HG03558 (cell line): ENCODE data around the gene LRRC45.

Source experiments
- ATAC-seq: cut with Tn5 transposase; IDR thresholded peaks from one replicate; pipeline ENCODE4 v1.9.1; 2021; ENCODE audit warnings: moderate number of reproducible peaks; ENCODE audit not compliant: unreplicated experiment; ENCODE audit errors: extremely low read depth

Gene LRRC45

DNA sequence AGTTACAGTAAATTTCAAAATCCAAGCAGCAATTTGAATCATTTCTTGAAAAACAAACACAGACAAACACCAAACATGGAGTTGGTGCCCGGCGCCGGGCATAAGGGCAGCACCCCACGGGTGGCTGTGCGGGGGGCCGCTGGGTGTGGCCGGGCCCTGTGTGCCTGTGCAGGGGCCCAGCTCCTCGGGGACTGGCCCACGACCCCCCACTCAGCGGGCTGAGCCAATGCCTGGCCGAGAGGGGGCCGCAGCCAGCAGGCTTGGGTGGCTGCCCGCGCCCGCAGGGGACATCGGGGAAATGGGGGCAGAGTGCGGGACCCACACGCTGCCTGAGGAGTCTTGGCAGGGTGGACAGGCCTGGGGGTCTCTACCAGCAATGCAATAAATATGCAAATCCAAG, 55.3 kb downstream of the LRRC45 start:
- ATAC-seq = no peak

DNA sequence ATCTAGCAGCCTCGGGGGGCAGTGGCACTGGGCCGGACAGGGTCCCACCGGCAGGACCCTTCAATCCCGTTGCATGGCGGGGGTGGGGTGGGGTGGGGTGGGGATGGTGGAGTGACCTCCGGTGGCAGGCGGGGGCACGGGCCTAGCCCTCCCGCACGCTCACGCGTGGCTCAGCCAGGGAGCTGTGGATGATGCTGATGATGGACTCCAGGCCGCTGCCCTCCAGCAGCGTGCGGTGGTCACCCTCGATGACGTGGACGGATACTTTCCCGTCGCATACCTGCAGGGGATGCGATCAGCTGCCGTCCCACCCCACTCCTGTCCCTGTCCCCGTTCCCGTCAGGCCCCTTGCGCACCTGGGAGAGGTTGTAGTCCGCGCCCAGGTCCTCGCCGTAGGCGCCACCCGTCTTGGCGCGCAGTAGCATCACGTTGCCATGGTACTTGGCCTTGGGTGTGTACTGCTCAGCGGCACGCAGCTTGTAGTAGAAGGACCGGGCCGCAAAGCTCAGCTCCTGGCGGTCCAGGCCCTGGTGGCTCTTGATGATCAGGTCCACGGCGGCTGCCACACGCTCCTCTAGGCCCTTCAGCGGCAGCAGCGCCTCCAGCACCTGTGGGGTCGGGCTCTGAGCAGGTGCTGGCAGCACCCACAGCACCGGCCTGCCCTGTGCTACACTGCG, 56.0 kb downstream of the LRRC45 start:
- ATAC-seq = no peak

DNA sequence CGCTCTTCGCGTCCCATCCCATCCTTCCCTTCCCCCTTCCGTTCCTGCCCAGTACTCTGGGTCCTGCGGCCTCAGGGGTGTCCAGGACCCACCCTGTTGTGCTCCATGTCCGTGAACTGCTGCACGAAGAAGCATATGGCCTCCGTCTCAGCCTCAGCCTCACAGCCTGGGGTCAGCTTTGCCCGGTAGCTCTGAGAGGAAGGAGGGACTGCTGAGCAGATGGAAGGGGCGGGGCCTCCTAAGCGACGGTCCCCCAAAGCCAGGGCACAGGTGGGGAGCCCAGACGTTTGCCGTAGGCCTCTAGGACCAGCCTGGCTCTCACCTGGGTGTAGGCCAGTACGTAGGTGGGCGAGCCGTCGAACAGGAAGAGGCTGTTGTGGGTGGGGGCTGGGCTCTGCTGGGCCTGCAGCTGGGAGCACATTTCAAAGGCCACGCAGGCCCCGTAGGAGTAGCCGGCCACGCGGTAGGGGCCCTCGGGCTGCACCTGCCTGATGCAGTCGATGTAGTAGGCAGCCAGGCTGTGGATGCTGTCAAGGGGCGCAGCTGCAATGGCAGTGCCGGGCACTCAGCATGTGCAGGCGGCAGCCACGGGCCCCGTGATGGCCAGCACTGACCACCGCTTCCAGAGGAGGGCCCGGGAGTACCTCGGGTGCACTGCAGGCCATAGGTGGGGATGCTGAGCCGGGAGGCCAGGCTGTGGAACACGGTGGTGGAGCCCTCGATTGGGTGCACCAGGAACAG, 57.1 kb downstream of the LRRC45 start:
- no peak for ATAC-seq
